HepG2 (cell line): ENCODE data around the gene USP2. TPM values are rescaled to one million over a fixed set of nuclear protein-coding genes. Genes with fewer than 3 reads are reported as not detected.

Source experiments
- ATAC-seq: fragments of 200-7000 bp; cut with Tn5 transposase; 3 replicates; pipeline ENCODE4 v1.9.1; 2020; ENCODE audit warnings: mild to moderate bottlenecking, moderate library complexity
- BruUV-seq: library from RNA; stranded (reverse); fragments of 400-500 nt; replicated peaks from 2 replicates; lab custom pipeline; 2021; lab: Mats Ljungman, UMichigan
- CTCF ChIA-PET: fragments of 300-600 bp; formaldehyde crosslinking; extraction: SDS; loops from one replicate; lab custom pipeline; 2021; ENCODE audit warnings: low total read pairs, inconsistent platforms, low intra/inter-chr PET ratio; lab: Yijun Ruan, JAX
- POLR2A ChIA-PET: fragments of 350-600 bp; sonication (Branson Sonifier 250); formaldehyde crosslinking; loops from one replicate; lab custom pipeline; 2020; ENCODE audit warnings: antibody characterized with exemption, inconsistent platforms; lab: Yijun Ruan, JAX
- DNase-seq: peaks from one replicate; pipeline ENCODE4 v3.0.0-alpha.2; 2015; ENCODE audit warnings: low spot score
- FAIRE-seq: peaks from 3 replicates; lab custom pipeline; 2011; peaks lifted over from hg19 to GRCh38; lab: Jason Lieb, UNC
- H2AFZ ChIP-seq: one replicate; pipeline ENCODE4 v1.6.1; 2011; ENCODE audit warnings: low read length, inconsistent platforms
- H3K27ac ChIP-seq: fragments of 300-600 bp; 3 replicates; pipeline ENCODE4 v1.8.0; 2011; ENCODE audit warnings: mixed run types, mild to moderate bottlenecking, mixed read lengths, low read length, inconsistent platforms; ENCODE audit not compliant: insufficient read depth; ENCODE audit errors: extremely low read length
- H3K27me3 ChIP-seq, 2 experiments: fragments of 200-600 bp in 1 of 2; 2 replicates in 1 of 2; 3 replicates in 1 of 2; pipeline versions ENCODE4 v1.6.0 to v1.8.0; 2011; ENCODE audit warnings: low read length in 2 of 2, mild to moderate bottlenecking in 2 of 2, moderate library complexity in 2 of 2, inconsistent platforms in 1 of 2; ENCODE audit not compliant: insufficient read depth in 2 of 2, control insufficient read depth in 1 of 2
- H3K36me3 ChIP-seq, 2 experiments: fragments of 200-600 bp in 1 of 2; replicated peaks in 1 of 2; 2 replicates in 1 of 2; 3 replicates in 1 of 2; pipeline versions ENCODE4 v1.5.1 to v1.8.0; 2011; ENCODE audit warnings: low read length in 2 of 2, inconsistent platforms in 1 of 2; ENCODE audit not compliant: insufficient read depth in 2 of 2, control insufficient read depth in 1 of 2
- H3K4me1 ChIP-seq: 2 replicates; pipeline ENCODE4 v1.5.1; 2012; ENCODE audit warnings: low read length, inconsistent platforms; ENCODE audit not compliant: insufficient read depth
- H3K4me2 ChIP-seq: 2 replicates; pipeline ENCODE4 v1.6.0; 2011; ENCODE audit warnings: low read depth, low read length, inconsistent platforms
- H3K4me3 ChIP-seq, 3 experiments: fragments of 200-600 bp in 1 of 3; sonication (generic), shearing (Covaris generic) in 1 of 3; replicated peaks in 1 of 3; 2 replicates each; pipeline ENCODE4 v1.5.1; 2011 to 2016; ENCODE audit warnings: low read length in 3 of 3, inconsistent platforms in 2 of 3, low read depth in 2 of 3, mild to moderate bottlenecking in 2 of 3, control low read depth in 1 of 3, mixed read lengths in 1 of 3; ENCODE audit not compliant: insufficient read depth in 1 of 3
- H3K79me2 ChIP-seq: one replicate; pipeline ENCODE4 v1.6.1; 2011; ENCODE audit warnings: low read length, inconsistent platforms; ENCODE audit not compliant: insufficient read depth
- H3K9ac ChIP-seq: 2 replicates; pipeline ENCODE4 v1.6.0; 2011; ENCODE audit warnings: mild to moderate bottlenecking, low read depth, low read length, inconsistent platforms; ENCODE audit not compliant: insufficient read depth
- H3K9me3 ChIP-seq: 2 replicates; pipeline ENCODE4 v1.5.1; 2012; ENCODE audit warnings: mild to moderate bottlenecking, low read length
- H4K20me1 ChIP-seq: 2 replicates; pipeline ENCODE4 v1.6.0; 2011; ENCODE audit warnings: inconsistent platforms, mild to moderate bottlenecking, low read length, moderate library complexity; ENCODE audit not compliant: insufficient read depth
- ARID5B ChIP-seq: IDR thresholded peaks from 2 replicates; pipeline ENCODE4 v1.4.0; 2020; ENCODE audit warnings: mild to moderate bottlenecking, missing genetic modification reagents
- CEBPB ChIP-seq: IDR thresholded peaks from 2 replicates; pipeline ENCODE4 v1.6.1; 2011; ENCODE audit warnings: low read depth, low read length, improper control_type of control experiment, borderline replicate concordance
- EHMT2 ChIP-seq: fragments of 200-600 bp; sonication (generic); IDR thresholded peaks from 2 replicates; pipeline ENCODE4 v1.7.0; 2017; ENCODE audit warnings: antibody characterized with exemption, low read depth, low read length, borderline replicate concordance
- FOXA1 ChIP-seq, 2 experiments: fragments of 450-650 bp in 1 of 2; sonication (generic) in 1 of 2; formaldehyde crosslinking in 1 of 2; IDR thresholded peaks; 2 replicates each; pipeline versions ENCODE4 v1.4.0 to v1.6.1; 2016 to 2020; ENCODE audit warnings: missing genetic modification reagents in 1 of 2
- GATAD2A ChIP-seq: IDR thresholded peaks from 2 replicates; pipeline ENCODE4 v1.6.1; 2016
- HMG20A ChIP-seq: IDR thresholded peaks from 2 replicates; pipeline ENCODE4 v1.6.1; 2016; ENCODE audit warnings: borderline replicate concordance
- PATZ1 ChIP-seq: sonication (generic); formaldehyde crosslinking; IDR thresholded peaks from 2 replicates; pipeline ENCODE4 v1.4.0; 2020; ENCODE audit warnings: missing genetic modification reagents
- SOX13 ChIP-seq, 3 experiments: fragments of 450-650 bp in 1 of 3; sonication (generic) in 1 of 3; formaldehyde crosslinking in 1 of 3; IDR thresholded peaks in 2 of 3; conservative IDR thresholded peaks in 1 of 3; 2 replicates each; pipeline versions ENCODE4 v1.5.0 to v1.6.1; 2016 to 2020; ENCODE audit warnings: antibody characterized with exemption in 1 of 3, mild to moderate bottlenecking in 1 of 3, missing compliant biosample characterization in 1 of 3, missing genetic modification reagents in 1 of 3, moderate library complexity in 1 of 3
- ZBTB33 ChIP-seq: sonication (generic); formaldehyde crosslinking; IDR thresholded peaks from 2 replicates; pipeline ENCODE4 v1.4.0; 2020; ENCODE audit warnings: missing genetic modification reagents
- ZHX1 ChIP-seq: sonication (generic); formaldehyde crosslinking; IDR thresholded peaks from 2 replicates; pipeline ENCODE4 v1.8.1; 2022; ENCODE audit warnings: low read depth, mild to moderate bottlenecking, missing genetic modification reagents
- WGBS: methylation state at CpG from one replicate; pipeline ENCODE4 v1.1.6; 2017; ENCODE audit warnings: low lambda C conversion rate; 5-methylcytosine and 5-hydroxymethylcytosine counted together
- in situ Hi-C: cut with HindIII; loops from 2 replicates; pipeline ENCODE4 v1.10.0; 2017; ENCODE audit warnings: low pct_unique_long_range_greater_than_20kb; ENCODE audit not compliant: extremely low pct_ligation_motif_present
- intact Hi-C: fragments of 100-400 bp; cut with micrococcal nuclease; formaldehyde crosslinking; loops from one replicate; pipeline ENCODE4 v1.10.0; 2022; ENCODE audit not compliant: unreplicated experiment
- polyA plus RNA-seq, 8 experiments: library from polyadenylated mRNA; depleted of rRNA in 3 of 8; stranded (reverse) in 7 of 8; unstranded in 1 of 8; fragments of >200 nt; fragmentation: Illumina TruSeq in 4 of 8; extraction: Trizol in 4 of 8; gene quantifications; 2 replicates each; pipeline versions ENCODE4 v1.2.1 to v1.2.3, GENCODE V29; 2011 to 2016; ENCODE audit warnings: low read depth in 4 of 8, missing spikeins in 1 of 8, mixed read lengths in 1 of 8; ENCODE audit not compliant: insufficient read depth in 1 of 8
- total RNA-seq, 5 experiments: library from RNA; depleted of rRNA; stranded (reverse); fragments of >200 nt; fragmentation: Illumina TruSeq; extraction: Trizol; gene quantifications; 2 replicates each; pipeline ENCODE4 v1.2.3, GENCODE V29; 2016; ENCODE audit warnings: low read depth in 1 of 5

USP2 gene
- total and polyA plus RNA-seq, 2 of the 13 experiments (the other 11 are each of a cell fraction or from before 2014, with no cell fraction given) = 2.5 to 6.0 TPM

- H2AFZ ChIP-seq = no peak overlapping the region
- ChIA-PET CTCF (interaction anchor here (1.5 kb wide), 1 partner anchor 20 kb away, joined by 3 read pairs; the partner anchor contains the start of gene USP2), POLR2A (interaction anchor here (1.2 to 2.3 kb wide), 5 partner anchors 8 to 20 kb away, joined by 3 to 12 read pairs (median 12); partner anchors contain the start of gene USP2)
- peaks cover 60% of the 10 kb centered on the region for H3K4me1 ChIP-seq
- in situ Hi-C loops (no loop called here), intact Hi-C loops (no loop called here)
- FAIRE-seq (peak; percentile 55), DNase-seq (peak; percentile 38), ATAC-seq (peak; percentile 77)
- peaks cover 7 to 28% of the 10 kb centered on the region in 2 experiments; a peak in 4 of 5 replicates for H3K36me3 ChIP-seq
- H3K4me2 ChIP-seq = peak overlapping the region; percentile 4; the same call in 1 of the 2 replicates
- 44% methylated on average over 8 of the region's 8 CpGs for WGBS
- no peaks in the 10 kb centered on the region for H3K9me3 ChIP-seq
- BruUV-seq = no TSS peak
- H3K79me2 ChIP-seq = peaks cover 3% of the 10 kb centered on the region
- no peak overlapping the region for H3K4me3 ChIP-seq
- no peak overlapping the region for H3K9ac ChIP-seq
- H3K27ac ChIP-seq = peak overlapping the region; percentile 44
- H3K27me3 ChIP-seq = no peaks in the 10 kb centered on the region
- H4K20me1 ChIP-seq = no peaks in the 10 kb centered on the region; the same call in 1 of the 2 replicates
- TF ChIP-seq ARID5B (CRISPR knock-in tag) = peak; percentile 19; the same call in 1 of the 2 replicates
- peak; percentile 49; the same call in 1 of the 2 replicates for TF ChIP-seq GATAD2A (CRISPR knock-in tag)
- no peak for TF ChIP-seq SOX13 (IDR thresholded peaks at IDR 0.05)
- 0 out of 4 replicates have a peak, but pooled peaks of 1 of the 2 experiments have one; percentile 9 for TF ChIP-seq SOX13 (CRISPR knock-in tag; conservative IDR thresholded peaks at IDR 0.05 in 1 of 2, IDR thresholded peaks at IDR 0.05 in 1 of 2)
- no peak for TF ChIP-seq FOXA1 (IDR thresholded peaks at IDR 0.05)
- TF ChIP-seq FOXA1 (CRISPR knock-in tag; IDR thresholded peaks at IDR 0.05) = peak; percentile 35; the same call in 1 of the 2 replicates
- peak; percentile 58; the same call in 1 of the 2 replicates for TF ChIP-seq ZBTB33 (CRISPR knock-in tag)
- 0 out of 2 replicates have a peak, but pooled peaks have one; percentile 39 for TF ChIP-seq ZHX1
- peak; percentile 71 for TF ChIP-seq PATZ1 (CRISPR knock-in tag)
- TF ChIP-seq EHMT2 = no peak
- TF ChIP-seq CEBPB = 0 out of 2 replicates have a peak, but pooled peaks have one; percentile 24
- 0 out of 2 replicates have a peak, but pooled peaks have one; percentile 30 for TF ChIP-seq HMG20A (CRISPR knock-in tag)
Observed at GRCh38 chr11:119361056-119361787, 20.3 kb downstream of the USP2 start.
